PC-3 (cell line): ENCODE results near the gene HOXC10. TPM values are rescaled to one million over a fixed set of nuclear protein-coding genes. Genes with fewer than 3 reads are reported as not detected.

ENCODE experiments used
- ATAC-seq: fragments of 200-7000 bp; cut with Tn5 transposase; 2 replicates; pipeline ENCODE4 v1.9.1; 2020; ENCODE audit warnings: mild to moderate bottlenecking, moderate library complexity
- BruUV-seq: library from RNA; stranded (reverse); fragments of 400-500 nt; replicated peaks from 2 replicates; lab custom pipeline; 2021; lab: Mats Ljungman, UMichigan
- CTCF ChIA-PET: fragments of 300-600 bp; sonication (Branson Sonifier 250); formaldehyde crosslinking; loops from one replicate; lab custom pipeline; 2022; ENCODE audit warnings: antibody characterized with exemption; lab: Charles Lee
- POLR2A ChIA-PET: fragments of 300-600 bp; sonication (Branson Sonifier 250); formaldehyde crosslinking; loops from one replicate; lab custom pipeline; 2022; ENCODE audit warnings: antibody characterized with exemption; ENCODE audit not compliant: unreplicated experiment; lab: Charles Lee
- DNase-seq: peaks from one replicate; pipeline ENCODE4 v3.0.0-alpha.2; 2015
- H2AFZ ChIP-seq: fragments of 300-600 bp; sonication (generic); 2 replicates; pipeline ENCODE4 v1.6.0; 2016; ENCODE audit warnings: antibody characterized with exemption, low read length
- H3F3A ChIP-seq: fragments of 300-600 bp; sonication (generic); one replicate; pipeline ENCODE4 v1.6.0; 2017; ENCODE audit warnings: antibody characterized with exemption, low read length, control low read depth, mild to moderate bottlenecking; ENCODE audit not compliant: unreplicated experiment
- H3K27ac ChIP-seq: fragments of 300-600 bp; sonication (generic); 2 replicates; pipeline ENCODE4 v1.5.1; 2016; ENCODE audit warnings: mild to moderate bottlenecking, low read length
- H3K27me3 ChIP-seq: fragments of 300-600 bp; sonication (generic); 2 replicates; pipeline ENCODE4 v1.6.1; 2016; ENCODE audit warnings: low read length, mixed read lengths
- H3K36me3 ChIP-seq: fragments of 300-600 bp; sonication (generic); 2 replicates; pipeline ENCODE4 v1.6.1; 2016; ENCODE audit warnings: low read depth, mixed run types, low read length, mixed read lengths
- H3K4me1 ChIP-seq: fragments of 300-600 bp; sonication (generic); 2 replicates; pipeline ENCODE4 v1.5.1; 2016; ENCODE audit warnings: low read length; ENCODE audit not compliant: insufficient read depth
- H3K4me2 ChIP-seq: fragments of 300-600 bp; sonication (generic); 2 replicates; pipeline ENCODE4 v1.6.0; 2016; ENCODE audit warnings: low read length
- H3K4me3 ChIP-seq: fragments of 300-600 bp; sonication (generic); 2 replicates; pipeline ENCODE4 v1.5.1; 2016; ENCODE audit warnings: mild to moderate bottlenecking, low read length, mixed read lengths
- H3K79me2 ChIP-seq: fragments of 300-600 bp; sonication (generic); 2 replicates; pipeline ENCODE4 v1.6.1; 2017; ENCODE audit warnings: low read length, mixed read lengths
- H3K9ac ChIP-seq: fragments of 300-600 bp; sonication (generic); 2 replicates; pipeline ENCODE4 v1.6.0; 2016; ENCODE audit warnings: mild to moderate bottlenecking, low read length
- H3K9me2 ChIP-seq: fragments of 300-600 bp; sonication (generic); replicated peaks from 2 replicates; pipeline ENCODE4 v1.6.1; 2016; ENCODE audit warnings: mixed run types, low read length, mixed read lengths
- H3K9me3 ChIP-seq: fragments of 300-600 bp; sonication (generic); 2 replicates; pipeline ENCODE4 v1.6.1; 2016; ENCODE audit warnings: low read length, mixed read lengths
- H4K20me1 ChIP-seq: fragments of 300-600 bp; sonication (generic); 2 replicates; pipeline ENCODE4 v1.6.1; 2016; ENCODE audit warnings: low read length, mixed read lengths
- CTCF ChIP-seq: fragments of 300-600 bp; sonication (generic); conservative IDR thresholded peaks from 2 replicates; pipeline ENCODE4 v1.5.1; 2017; ENCODE audit warnings: antibody characterized with exemption, low read depth, mild to moderate bottlenecking, low read length
- EZH2 ChIP-seq: fragments of 300-600 bp; sonication (generic); IDR thresholded peaks from one replicate; pipeline ENCODE4 v1.6.1; 2017; ENCODE audit warnings: antibody characterized with exemption, mild to moderate bottlenecking, low read length; ENCODE audit not compliant: unreplicated experiment
- EZH2phosphoT487 ChIP-seq: fragments of 300-600 bp; sonication (generic); IDR thresholded peaks from 2 replicates; pipeline ENCODE4 v1.6.1; 2018; ENCODE audit warnings: mild to moderate bottlenecking, antibody characterized with exemption, low read length, borderline replicate concordance
- intact Hi-C: fragments of 100-400 bp; cut with micrococcal nuclease; formaldehyde crosslinking; loops from 2 replicates; pipeline ENCODE4 v1.9.0; 2023
- total RNA-seq: library from RNA; depleted of rRNA; stranded (reverse); fragments of >200 nt; gene quantifications from 2 replicates; pipeline ENCODE4 v1.2.3, GENCODE V29; 2014

The HOXC10 gene
- total RNA-seq, 1 experiment from 2014 or later = 0.69 TPM

GRCh38 chr12:54004841-54005530 is 20.0 kb downstream of the HOXC10 start:
- no peaks in the 10 kb centered on the region for H3K9me3 ChIP-seq
- no peaks in the 10 kb centered on the region for H4K20me1 ChIP-seq
- peak overlapping the region; percentile 71 for H3K4me2 ChIP-seq
- no peaks in the 10 kb centered on the region for H3K27me3 ChIP-seq
- H3K36me3 ChIP-seq = no peaks in the 10 kb centered on the region
- H3K79me2 ChIP-seq = peaks cover 9% of the 10 kb centered on the region
- intact Hi-C loops = no loop called here
- DNase-seq (no peak), ATAC-seq (no peak)
- H3K9ac ChIP-seq = peak overlapping the region; percentile 18; the same call in 1 of the 2 replicates
- no peaks in the 10 kb centered on the region for H3K9me2 ChIP-seq
- CTCF ChIA-PET = interaction anchor here (0.6 to 1.5 kb wide), 3 partner anchors 20 to 196 kb away, joined by 3 to 17 read pairs (median 6); partner anchors contain the start of genes HOXC10 and HOXC5
- POLR2A ChIA-PET = interaction anchor here (0.7 kb wide), 1 partner anchor 187 kb away, joined by 9 read pairs; no protein-coding TSS in a partner anchor
- no peak overlapping the region; the same call in 1 of the 2 replicates for H3K4me3 ChIP-seq
- peaks cover 16% of the 10 kb centered on the region; the same call in 1 of the 2 replicates for H3K4me1 ChIP-seq
- no peaks in the 10 kb centered on the region for H3F3A ChIP-seq
- no peak overlapping the region for H3K27ac ChIP-seq
- TF ChIP-seq CTCF (no peak), EZH2phosphoT487 (no peak), EZH2 (no peak)
- H2AFZ ChIP-seq = peak overlapping the region; percentile 63
- no TSS peak for BruUV-seq

- no peaks in the 10 kb centered on the region for H3F3A ChIP-seq
- H4K20me1 ChIP-seq = no peaks in the 10 kb centered on the region
- H3K4me3 ChIP-seq = peak overlapping the region; percentile 47; the same call in 1 of the 2 replicates
- H3K9ac ChIP-seq = no peak overlapping the region
- no TSS peak for BruUV-seq
- H3K36me3 ChIP-seq = no peaks in the 10 kb centered on the region
- no peak for ATAC-seq
- CTCF ChIA-PET = interaction anchor here (0.6 to 1.5 kb wide), 7 partner anchors 20 to 209 kb away, joined by 3 to 17 read pairs (median 4); partner anchors contain the start of genes HOXC10 and HOXC5
- no peaks in the 10 kb centered on the region for H3K27me3 ChIP-seq
- POLR2A ChIA-PET = interaction anchor here (0.7 kb wide), 1 partner anchor 186 kb away, joined by 9 read pairs; no protein-coding TSS in a partner anchor
- H3K9me2 ChIP-seq = no peaks in the 10 kb centered on the region
- no peak overlapping the region for H3K27ac ChIP-seq
- peak overlapping the region; percentile 71 for H3K4me2 ChIP-seq
- intact Hi-C loops = no loop called here
- H2AFZ ChIP-seq = peak overlapping the region; percentile 63
- H3K9me3 ChIP-seq = no peaks in the 10 kb centered on the region
- no peak for DNase-seq
- no peak for TF ChIP-seq CTCF
- TF ChIP-seq EZH2phosphoT487 = no peak
- no peak for TF ChIP-seq EZH2
- peaks cover 21% of the 10 kb centered on the region for H3K4me1 ChIP-seq
- peaks cover 14% of the 10 kb centered on the region for H3K79me2 ChIP-seq
Measured at GRCh38 chr12:54005531-54005852, 20.5 kb downstream of the HOXC10 start.
